ENCODE data around the gene TMEM154.

Gene TMEM154

GRCh38 chr4:152690706-152691651 lies 11.2 kb upstream of the TMEM154 start:
- TF ChIP-seq USF1 (IDR thresholded peaks at IDR 0.05) = no peak
- TF ChIP-seq MAX (IDR thresholded peaks at IDR 0.05) = no peak
- no peak for TF ChIP-seq RAD21 (IDR thresholded peaks at IDR 0.05; ENCODE audit: low read depth)
- no peak for TF ChIP-seq TEAD4 (IDR thresholded peaks at IDR 0.05)
- TF ChIP-seq FOXM1 (IDR thresholded peaks at IDR 0.05; ENCODE audit: borderline replicate concordance, low read depth) = no peak
- TF ChIP-seq REST (IDR thresholded peaks at IDR 0.05; ENCODE audit: low read depth) = no peak
- TF ChIP-seq TCF12 (IDR thresholded peaks at IDR 0.05; ENCODE audit: low read depth) = no peak
- no peak for TF ChIP-seq ZBTB7A (IDR thresholded peaks at IDR 0.05; ENCODE audit: low read depth)
- no peak for TF ChIP-seq CREB1 (IDR thresholded peaks at IDR 0.05; ENCODE audit: low read depth)
- no peak for TF ChIP-seq YY1 (IDR thresholded peaks at IDR 0.05; ENCODE audit: low read depth)
- TF ChIP-seq TAF1 (IDR thresholded peaks at IDR 0.05; ENCODE audit: low read depth) = no peak
- no peak for TF ChIP-seq NFIC (IDR thresholded peaks at IDR 0.05)
- TF ChIP-seq EP300 (IDR thresholded peaks at IDR 0.05; ENCODE audit: borderline replicate concordance) = no peak
- no peak for TF ChIP-seq CEBPB (IDR thresholded peaks at IDR 0.05)
- TF ChIP-seq EGR1 (IDR thresholded peaks at IDR 0.05) = no peak

GRCh38 chr4:152689615-152690501 lies 10.1 kb upstream of the TMEM154 start:
- TF ChIP-seq MAX (IDR thresholded peaks at IDR 0.05) = no peak
- TF ChIP-seq FOXM1 (IDR thresholded peaks at IDR 0.05; ENCODE audit: borderline replicate concordance, low read depth) = no peak
- TF ChIP-seq USF1 (IDR thresholded peaks at IDR 0.05) = no peak
- TF ChIP-seq EP300 (IDR thresholded peaks at IDR 0.05; ENCODE audit: borderline replicate concordance) = no peak
- no peak for TF ChIP-seq TAF1 (IDR thresholded peaks at IDR 0.05; ENCODE audit: low read depth)
- TF ChIP-seq EGR1 (IDR thresholded peaks at IDR 0.05) = no peak
- TF ChIP-seq REST (IDR thresholded peaks at IDR 0.05; ENCODE audit: low read depth) = no peak

DNA sequence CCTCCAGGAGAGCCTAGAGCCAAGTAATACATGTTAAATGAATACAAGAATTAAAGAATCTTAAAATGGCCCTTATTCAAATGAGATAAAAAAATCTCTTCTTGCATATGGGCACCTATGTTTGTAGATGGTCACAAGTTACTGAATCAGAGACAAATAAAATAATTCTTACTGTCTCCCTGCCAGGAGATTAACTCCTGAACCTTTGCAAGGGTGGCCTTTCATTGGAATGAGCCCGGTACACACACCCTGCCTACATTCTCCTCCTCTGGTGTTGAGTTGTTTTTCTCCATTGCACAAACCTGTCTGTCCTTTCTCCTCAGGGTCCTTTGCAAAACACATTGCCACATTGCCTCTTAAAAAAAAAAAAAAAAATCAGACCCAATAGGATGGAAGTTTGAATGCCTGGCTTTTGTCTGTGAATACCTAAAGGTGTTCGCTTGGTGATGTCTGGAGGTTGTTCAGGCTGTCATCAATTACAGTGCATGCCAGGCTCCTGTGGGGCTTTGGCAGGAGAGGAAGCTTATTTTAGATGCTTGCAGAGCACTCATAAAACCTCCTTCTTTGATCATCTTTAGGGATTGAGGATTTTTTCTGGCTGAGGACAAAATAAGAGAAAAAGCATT lies 8.3 kb upstream of the TMEM154 start:
- TF ChIP-seq EGR1 (IDR thresholded peaks at IDR 0.05) (no peak), EP300 (IDR thresholded peaks at IDR 0.05; ENCODE audit: borderline replicate concordance) (no peak), ZBTB7A (IDR thresholded peaks at IDR 0.05; ENCODE audit: low read depth) (no peak), CEBPB (IDR thresholded peaks at IDR 0.05) (no peak), REST (IDR thresholded peaks at IDR 0.05; ENCODE audit: low read depth) (no peak), YY1 (IDR thresholded peaks at IDR 0.05; ENCODE audit: low read depth) (no peak), MAX (IDR thresholded peaks at IDR 0.05) (no peak), TCF12 (IDR thresholded peaks at IDR 0.05; ENCODE audit: low read depth) (no peak), FOXM1 (IDR thresholded peaks at IDR 0.05; ENCODE audit: borderline replicate concordance, low read depth) (no peak)

All from Ishikawa (cell line).